GM19463 (cell line): ENCODE results near the gene PLAGL1.
A peak's percentile ranks its signal among the peaks of the same experiment; 100 is the strongest.
"Not testable (repeated sequence)": the region's sequence is repeated elsewhere in the genome, so short reads cannot be mapped to it uniquely, and the experiment has no call there.

Experiments used
- ATAC-seq: cut with Tn5 transposase; IDR thresholded peaks from one replicate; pipeline ENCODE4 v1.9.1; 2021; ENCODE audit warnings: mild to moderate bottlenecking, moderate library complexity; ENCODE audit not compliant: unreplicated experiment

The PLAGL1 gene

DNA sequence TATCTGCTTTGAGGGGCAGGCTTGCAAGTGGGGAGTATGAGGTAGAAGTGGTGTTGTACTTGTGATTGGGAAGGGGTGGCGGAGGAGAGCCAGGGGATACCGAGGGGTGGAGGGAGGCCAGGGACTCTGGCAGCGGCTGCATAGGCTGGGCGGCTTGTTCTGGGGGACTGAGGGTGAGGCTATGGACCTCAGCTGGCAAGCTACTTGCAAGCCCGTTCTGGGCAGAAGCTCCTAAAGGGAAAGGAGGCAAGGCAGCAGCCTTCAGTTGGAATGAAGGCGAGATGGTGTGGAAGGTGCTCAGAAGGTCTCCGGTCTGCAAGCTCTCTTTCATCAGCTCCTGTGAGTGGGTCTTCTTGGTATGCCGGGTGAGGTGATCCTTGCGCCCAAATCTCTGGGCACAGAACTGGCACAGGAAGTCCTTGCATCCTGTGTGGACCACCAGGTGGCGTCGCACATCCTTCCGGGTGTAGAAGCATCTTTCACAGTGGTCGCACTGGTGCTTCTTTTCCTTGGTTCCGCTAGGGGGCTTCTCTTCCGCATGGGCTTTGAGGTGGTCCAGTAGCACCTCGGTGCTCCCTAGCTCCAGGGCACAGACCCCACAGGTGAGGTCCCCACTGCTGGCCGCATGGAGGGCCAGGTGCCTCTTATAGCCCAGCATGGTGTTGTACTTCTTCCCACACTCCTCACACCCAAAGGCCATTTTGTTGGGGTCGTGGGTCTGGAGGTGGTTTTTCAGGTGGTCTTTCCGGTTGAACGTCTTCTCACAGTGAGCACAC is 66.0 kb downstream of the PLAGL1 start:
- ATAC-seq = no peak

DNA sequence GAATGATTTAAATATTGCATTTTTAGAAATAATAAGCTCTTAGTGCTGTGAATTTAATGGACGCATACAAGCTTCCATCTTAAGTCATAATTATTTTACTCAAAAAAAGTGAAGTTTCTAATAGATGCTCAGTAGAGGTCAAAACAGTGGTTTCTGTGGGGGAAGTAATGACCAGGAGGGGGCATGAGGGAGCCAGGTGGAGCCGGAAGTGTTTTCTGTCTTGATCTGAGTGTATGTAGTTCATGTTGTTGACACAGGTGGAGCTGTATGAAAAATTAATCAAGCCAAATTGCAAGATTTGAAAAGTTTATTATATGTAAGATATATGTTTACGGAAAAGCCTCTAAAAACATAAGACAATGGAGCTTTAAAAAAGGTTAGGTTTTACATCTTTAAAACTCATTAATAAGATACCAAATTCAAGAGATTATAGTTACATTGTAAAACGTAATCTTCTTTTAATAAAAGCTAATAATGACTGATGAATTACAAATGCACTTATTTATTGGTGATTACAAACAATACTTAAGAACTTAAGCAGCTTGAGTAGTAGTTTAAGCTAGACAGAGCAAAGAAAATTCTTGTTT is 68.0 kb downstream of the PLAGL1 start:
- peak; percentile 97 for ATAC-seq

DNA sequence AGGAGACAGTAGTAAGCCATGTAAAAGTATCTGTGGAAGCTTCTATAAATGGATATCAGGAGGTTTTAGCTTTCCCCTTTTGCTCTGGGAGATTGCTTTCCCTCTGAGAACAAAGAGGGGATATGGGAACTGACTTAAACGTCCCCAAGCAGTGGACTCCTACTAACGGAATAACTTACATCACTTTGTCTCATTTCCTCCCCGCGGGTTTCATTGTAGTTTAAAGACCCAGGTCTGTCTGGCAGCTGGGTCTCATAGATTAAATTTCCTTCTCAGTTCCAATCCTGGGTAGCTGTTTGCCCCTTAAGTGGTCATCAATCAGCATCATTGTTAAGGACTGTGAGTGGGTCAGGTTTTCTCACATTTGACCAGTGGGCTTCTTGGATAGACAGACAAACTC is 68.7 kb downstream of the PLAGL1 start:
- ATAC-seq = no peak

DNA sequence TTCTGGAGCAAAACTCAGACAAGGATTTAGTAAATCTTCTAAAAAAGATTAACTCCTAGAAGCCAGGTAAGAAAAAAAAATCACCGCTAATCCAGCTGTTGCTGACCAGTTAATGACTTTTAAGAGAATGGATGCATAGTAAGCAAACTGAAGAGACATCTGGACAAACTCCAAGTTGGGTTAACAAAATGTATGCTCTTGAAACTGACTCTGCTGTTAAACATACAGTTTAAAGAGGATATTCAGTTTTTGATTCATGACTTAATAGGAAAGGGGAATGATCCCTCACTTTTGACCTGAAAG is 70.4 kb downstream of the PLAGL1 start:
- no peak for ATAC-seq

DNA sequence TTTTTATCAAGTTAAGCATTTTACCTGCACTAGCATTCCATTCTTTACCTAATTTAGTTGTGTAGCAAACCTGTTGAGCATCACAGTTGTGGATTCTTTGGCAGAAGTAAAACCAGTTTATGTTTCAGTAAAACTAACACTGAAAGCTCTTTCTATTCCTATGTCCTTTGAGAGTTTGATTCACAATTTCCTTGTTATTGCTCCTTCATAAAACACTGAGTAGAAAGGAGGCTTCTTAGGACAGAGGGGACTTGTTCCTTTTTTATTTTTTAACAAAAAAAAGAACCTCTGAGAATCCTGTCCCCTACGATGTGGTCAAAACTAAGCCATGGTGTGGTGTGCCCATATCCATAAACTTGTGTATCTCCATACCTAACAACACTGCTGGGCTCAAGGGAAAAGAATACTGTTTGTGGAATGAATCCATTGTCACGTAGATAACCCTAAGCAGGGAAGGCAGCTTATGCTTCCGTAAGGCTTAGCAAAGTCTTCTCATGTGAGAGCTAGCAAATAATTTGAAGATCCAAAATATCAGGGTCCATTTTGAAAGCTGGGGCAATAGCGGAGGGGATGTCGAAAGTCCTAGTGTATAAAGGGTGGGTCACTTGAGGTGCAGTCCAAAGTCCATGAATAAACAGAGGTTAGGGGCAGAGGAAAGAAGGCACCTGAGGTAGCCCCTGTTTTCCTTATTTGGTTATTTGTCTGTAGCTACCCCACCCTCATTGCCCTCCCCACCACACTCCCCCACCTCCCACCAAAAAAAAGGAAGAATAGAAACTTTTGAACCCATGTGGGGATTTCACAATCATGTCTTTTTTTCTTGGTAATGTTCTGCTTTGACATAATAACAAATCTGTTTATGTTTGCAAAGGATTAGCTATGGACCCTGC is 71.0 kb downstream of the PLAGL1 start:
- ATAC-seq = no peak

DNA sequence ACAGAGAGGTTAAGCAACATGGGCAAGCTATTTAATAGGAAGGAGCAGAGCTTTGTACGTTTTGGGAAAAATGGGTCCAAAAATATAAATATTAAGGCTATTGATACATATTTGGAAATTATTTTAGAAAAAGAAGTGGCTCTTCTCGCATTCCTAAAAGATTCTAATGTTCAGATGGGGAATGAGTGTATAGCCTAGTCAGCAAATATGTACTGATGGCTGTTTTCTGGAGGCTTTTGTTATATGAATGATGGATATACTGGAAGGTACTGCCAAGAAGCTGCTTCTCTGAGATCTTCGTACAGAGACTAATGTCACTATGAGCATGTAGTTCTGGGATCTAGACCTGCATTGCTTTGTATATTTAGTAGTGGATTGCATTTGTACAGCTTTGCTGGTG is 71.7 kb downstream of the PLAGL1 start:
- ATAC-seq = no peak

DNA sequence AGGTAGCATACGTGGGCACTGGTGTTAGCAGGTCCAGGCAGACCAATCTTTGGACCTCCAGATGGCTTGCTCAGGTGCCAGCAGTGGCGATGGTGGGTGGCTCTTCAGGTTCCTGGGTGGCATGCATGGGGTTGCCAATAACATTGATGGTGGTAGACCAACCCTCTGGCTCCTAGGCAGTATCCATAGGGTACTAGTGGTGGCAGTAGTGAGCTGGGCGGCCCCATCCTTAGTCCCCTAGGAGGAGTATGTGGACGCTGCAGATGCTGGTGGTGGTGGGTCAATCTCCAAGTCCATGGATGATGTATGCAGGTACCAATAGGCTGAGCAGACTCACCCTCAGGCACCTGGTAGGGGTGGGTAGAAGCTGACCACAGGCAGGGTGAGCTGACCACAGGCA is 73.2 kb downstream of the PLAGL1 start:
- no peak for ATAC-seq

DNA sequence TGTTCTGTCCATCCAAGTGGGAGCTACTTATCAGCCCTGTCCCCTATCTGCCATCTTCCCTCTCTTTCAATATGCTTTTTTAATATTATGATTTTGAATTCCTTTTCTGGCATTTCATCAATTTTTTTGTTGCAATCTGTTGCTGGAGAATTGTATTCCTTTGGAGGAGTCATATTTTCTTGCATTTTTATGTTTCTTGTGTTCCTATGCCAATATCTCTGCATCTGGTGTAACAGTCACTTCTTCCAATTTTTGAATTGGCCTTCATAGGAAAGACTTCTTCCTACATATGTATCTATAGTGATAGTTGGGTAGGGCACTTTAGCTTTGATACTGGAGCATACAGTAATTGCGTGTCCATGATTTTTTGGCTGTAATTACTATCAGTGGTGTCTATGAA is 73.7 kb downstream of the PLAGL1 start:
- no peak for ATAC-seq

DNA sequence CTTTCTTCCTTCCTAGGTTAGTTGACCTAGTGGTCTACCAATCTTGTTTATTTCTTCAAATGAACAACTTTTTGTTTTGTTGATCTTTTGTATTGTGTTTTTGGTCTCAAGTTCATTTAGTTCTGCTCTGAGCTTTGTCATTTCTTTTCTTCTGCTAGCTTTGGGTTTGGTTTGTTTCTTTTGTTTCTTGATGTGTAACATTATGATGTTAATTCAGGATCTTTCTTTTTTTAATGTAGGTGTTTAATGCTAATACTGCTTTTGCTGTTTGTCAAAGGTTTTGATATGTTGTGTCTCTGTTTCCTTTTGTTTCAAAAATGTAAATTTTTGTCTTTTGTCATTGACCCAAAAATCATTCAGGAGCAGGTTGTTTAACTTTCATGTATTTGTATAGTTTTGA is 78.1 kb downstream of the PLAGL1 start:
- ATAC-seq = no peak

DNA sequence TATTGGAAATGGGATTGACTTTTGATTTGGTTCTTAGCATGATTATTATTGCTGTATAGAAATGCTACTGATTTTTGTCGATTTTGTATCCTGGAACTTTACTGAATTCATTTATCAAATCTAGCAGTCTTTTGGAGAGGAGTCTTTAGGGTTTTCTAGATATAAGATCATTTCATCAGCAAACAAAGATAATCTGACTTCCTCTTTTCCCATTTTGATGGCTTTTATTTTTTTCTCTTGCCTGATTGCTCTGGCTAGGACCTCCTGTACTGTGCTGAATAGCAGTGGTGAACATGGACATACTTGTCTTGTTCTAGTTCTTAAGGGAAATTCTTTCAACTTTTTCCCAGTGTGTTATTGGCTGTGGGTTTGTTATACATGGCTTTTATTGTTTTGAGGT is 79.2 kb downstream of the PLAGL1 start:
- ATAC-seq = no peak

DNA sequence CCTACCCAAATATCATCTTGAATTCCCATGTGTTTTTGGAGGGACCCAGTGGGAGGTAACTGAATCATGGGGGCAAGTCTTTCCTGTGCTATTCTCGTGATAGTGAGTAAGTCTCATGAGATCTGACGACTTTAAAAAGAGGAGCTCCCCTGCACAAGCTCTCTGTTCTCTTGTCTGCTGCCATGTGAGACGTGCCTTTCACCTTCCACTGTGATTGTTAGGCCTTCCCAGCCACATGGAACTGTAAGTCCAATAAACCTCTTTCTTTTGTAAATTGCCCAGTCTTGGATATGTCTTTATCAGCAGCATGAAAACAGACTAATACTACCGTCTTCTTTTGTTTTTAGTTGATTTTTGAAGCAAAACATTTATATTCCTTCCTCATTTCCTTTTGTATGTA is 91.0 kb downstream of the PLAGL1 start:
- not testable (repeated sequence) for ATAC-seq

DNA sequence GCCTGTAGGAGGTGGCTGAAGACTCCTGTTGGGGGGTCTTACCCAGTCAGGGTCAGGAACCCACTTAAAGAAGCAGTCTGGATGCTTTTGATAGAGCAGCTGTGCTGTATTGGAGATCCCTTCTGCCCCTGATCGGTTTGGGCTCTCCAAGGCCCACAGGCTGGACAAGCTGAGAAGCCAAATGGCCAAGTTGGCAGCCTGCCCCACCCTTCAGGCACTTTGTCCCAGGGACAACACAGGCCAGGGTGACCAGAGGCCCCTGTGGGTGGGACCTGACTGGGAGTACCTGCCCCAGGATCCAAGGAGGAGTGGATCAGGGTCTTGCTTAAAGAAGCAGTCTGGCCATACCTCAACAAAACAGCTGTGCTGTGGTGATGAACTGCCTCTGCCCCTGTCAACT is 95.4 kb downstream of the PLAGL1 start:
- ATAC-seq = no peak

DNA sequence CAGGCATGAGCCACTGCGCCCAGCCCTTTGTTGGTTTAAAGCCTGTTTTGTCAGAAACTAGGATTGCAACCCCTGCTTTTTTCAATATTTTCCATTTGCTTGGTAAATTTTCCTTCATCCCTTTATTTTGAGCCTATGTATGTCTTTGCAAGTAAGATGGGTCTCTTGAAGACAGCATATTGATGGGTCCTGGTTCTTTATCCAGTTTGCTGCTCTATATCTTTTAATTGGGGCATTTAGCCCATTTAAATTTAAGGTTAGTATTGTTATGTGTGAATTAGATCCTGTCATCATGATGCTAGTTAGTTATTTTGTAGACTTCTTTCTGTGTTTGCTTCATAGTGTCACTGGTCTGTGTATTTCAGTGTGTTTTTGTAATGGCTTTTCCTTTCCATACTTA is 97.0 kb downstream of the PLAGL1 start:
- no peak for ATAC-seq

DNA sequence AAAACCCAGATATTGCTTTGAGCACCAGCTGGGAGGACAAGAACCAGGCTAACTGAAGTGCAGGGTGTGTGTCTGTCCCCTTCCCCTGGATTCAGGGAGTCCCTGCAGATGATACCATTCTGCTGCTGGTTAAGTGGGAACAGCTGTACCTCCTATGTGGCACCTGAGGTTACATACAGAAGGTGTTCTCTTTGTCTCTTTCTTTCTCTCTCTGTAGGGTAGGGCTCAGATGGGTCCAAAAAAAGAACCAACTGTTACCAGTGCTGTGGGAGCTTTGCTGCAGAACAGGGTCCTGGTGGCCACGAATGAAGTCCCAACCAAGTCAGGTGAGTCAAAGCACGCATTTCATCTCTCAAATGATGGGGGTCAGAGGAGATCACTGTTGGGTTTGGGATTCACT is 105.2 kb downstream of the PLAGL1 start:
- ATAC-seq = no peak

DNA sequence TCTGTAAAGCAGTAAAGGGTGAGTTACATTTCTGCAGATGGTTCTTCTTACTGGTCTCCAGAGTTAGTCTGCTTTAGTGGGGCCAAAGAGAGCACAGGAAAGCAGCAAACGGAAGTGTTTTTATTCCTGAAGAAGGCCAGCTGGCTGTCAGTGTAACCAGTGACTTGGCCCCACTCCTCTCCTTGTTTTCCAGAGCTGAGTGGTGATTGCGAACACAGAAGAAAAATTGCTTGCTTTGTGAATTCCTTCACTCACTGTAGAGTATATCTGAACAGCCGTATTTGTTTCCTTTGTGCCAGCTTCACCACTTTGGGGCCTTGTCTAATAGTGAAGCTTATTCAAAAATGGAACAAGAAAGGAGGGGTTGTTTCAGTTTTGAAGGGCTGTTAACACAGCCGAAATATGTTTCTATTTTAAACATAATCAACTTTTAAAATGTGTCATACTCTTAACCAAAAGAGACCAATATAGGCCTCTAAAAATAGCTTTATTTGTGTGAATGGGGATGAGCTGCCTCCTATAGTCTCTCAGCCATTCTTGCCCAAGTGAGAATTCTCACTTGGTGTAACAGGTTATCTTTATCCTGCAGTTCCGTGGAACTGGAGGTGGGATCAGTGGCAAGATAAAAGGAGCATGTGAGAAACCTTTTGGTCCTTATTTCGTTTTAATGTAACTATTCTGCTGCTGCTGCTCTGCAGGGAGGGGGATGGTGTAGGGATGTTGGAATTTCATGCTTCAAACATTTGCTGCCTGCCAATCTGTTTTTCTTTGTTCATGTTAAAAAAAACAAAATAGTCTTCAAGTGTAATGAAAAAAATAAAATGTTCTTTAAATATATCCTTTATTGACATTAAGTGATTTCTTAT is 105.9 kb downstream of the PLAGL1 start:
- peak; percentile 92 for ATAC-seq

DNA sequence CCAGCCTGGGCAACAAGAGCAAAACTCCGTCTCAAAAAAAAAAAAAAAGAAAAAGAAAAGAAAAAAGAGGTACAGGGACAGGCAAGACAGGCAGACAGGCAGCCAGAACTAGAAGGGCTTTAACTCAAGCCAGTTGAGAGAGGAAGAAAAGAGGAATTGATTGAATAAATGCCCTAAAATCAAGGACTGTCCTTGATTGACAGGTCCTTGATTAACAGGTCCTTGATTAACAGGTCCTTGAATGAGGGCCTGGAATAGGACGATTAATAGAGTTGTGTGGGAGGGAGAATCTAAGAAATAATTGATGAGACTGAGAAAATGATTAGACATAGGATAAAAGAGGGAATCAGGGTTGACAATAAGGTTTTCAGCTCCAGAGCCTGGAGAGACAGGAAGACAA is 107.7 kb downstream of the PLAGL1 start:
- no peak for ATAC-seq

DNA sequence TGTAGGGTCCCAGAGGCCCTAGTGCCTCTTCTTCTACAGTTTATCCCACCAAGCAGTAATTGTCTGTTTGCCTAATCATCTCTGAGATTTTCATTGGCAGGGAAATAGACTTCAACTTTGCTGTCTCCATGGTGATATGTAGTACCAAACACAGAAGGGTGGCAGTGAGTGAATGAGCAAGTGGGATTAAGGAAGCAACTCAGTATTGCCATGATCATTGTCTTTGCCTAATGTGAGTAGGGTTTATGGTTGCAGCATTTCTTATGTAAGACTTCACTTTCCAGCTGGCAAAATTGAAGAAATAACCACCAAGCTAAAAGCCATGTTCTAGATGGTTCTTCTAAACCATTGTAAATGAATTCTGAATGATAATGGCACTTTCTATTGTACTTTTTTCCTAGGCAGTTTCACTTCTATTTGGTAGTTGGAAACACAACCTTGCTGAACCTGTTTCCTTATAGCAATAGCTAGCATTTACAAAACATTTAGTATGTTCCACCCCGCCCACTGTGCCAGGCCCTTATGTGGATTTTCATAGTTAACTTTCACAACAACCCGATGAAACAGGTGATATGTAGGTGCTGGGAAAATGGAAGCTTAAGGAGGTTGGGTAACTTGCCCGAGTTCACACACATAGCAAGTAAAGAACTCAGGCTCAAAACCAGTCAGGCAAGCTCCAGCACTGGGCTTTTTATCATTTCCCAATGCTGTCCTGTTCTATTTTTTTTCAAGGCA is 111.8 kb downstream of the PLAGL1 start:
- no peak for ATAC-seq

DNA sequence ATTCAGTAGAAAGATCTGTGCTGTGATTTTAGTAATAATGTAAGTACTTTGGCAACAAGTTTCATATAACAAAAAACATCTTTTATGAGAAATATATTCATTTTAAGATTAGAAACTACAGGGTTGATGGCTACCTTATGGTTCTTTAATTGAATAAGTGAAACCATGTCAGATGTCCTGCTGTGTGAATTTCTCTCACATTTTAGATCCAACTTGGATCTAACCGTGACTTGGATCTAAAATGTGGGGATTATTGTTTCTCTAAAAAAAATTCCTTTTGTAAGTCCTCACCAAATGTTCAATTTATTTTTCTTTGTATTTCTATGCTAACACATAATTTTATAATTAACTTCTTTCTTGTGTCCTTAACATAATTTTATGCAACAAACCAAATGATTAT is 113.4 kb downstream of the PLAGL1 start:
- no peak for ATAC-seq
